GM19099 (cell line): ENCODE results near the gene DYNLL1.

Experiments
- POLR2A ChIP-seq: IDR thresholded peaks from 3 replicates; pipeline ENCODE4 v1.6.1; 2011; ENCODE audit warnings: low read depth; ENCODE audit not compliant: insufficient read length; ENCODE audit errors: extremely low read depth

DYNLL1 gene

GRCh38 chr12:120469450-120470149 lies 26.3 kb upstream of the DYNLL1 start, which contains the start of gene SRSF9:
SRSF9 (minus strand) TSS chr12:120469748; CDS start chr12:120469609, 139 bp downstream.
- TF ChIP-seq POLR2A = peak; percentile 93

DNA sequence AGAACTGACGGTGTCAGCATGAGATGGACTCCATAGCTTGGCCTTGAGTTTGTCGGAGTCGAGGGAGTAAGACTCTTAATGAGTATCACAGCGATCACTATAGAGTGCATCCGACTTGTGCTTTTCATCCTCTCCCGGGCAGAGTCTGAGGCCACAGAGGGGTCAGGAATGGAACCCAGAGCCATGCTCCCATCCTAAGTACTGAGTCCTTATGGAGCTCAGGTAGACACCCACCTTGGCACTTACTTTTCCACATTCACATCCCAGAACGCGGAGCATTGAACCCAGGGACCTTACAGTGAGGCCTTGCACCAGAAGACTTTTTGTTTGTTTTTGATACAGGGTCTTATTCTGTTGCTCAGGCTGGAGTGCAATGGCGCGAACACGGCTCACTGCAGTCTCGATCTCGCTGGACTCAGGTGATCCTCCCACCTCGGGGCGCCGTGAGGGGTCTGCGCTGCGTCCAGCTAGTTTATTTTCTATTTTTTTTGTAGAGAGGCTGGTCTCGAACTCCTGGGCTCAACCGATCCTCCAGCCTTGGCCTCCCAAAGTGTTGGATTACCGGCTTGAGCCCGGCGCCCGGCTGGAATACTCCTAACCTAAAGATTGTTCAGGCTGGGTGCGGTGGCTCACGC lies 25.6 kb upstream of the DYNLL1 start:
- no peak for TF ChIP-seq POLR2A

- no peak for TF ChIP-seq POLR2A
Measured at GRCh38 chr12:120472521-120472920, 23.4 kb upstream of the DYNLL1 start.

GRCh38 chr12:120473807-120474615 lies 21.9 kb upstream of the DYNLL1 start:
- TF ChIP-seq POLR2A = no peak

- TF ChIP-seq POLR2A = no peak
Measured at GRCh38 chr12:120474616-120474960, 21.3 kb upstream of the DYNLL1 start.

- no peak for TF ChIP-seq POLR2A
Measured at GRCh38 chr12:120475643-120476042, 20.3 kb upstream of the DYNLL1 start.

- no peak for TF ChIP-seq POLR2A
Measured at GRCh38 chr12:120479458-120479857, 16.5 kb upstream of the DYNLL1 start.

DNA sequence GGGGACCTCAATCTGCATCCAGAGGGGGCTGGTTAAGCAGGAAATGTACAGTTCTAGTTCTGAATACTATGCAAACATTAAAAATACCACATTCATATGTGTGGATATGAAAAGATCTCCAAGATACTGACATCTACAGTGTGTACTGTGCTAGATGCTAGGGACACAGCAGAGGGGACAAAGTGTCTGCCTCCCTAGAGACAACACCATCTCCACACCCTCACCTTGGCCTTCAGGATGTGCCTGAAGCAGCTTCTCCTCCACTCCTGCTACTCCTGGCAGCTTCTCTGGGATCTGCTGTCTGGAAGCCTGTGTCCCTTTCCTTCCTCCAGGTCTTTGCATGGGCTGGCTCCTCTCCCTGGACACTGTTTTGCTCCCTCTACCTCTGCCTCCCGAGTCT lies 15.7 kb upstream of the DYNLL1 start:
- TF ChIP-seq POLR2A = no peak

GRCh38 chr12:120481022-120481767 lies 14.7 kb upstream of the DYNLL1 start:
- TF ChIP-seq POLR2A = no peak

- TF ChIP-seq POLR2A = no peak
Measured at GRCh38 chr12:120483621-120484020, 12.3 kb upstream of the DYNLL1 start.

DNA sequence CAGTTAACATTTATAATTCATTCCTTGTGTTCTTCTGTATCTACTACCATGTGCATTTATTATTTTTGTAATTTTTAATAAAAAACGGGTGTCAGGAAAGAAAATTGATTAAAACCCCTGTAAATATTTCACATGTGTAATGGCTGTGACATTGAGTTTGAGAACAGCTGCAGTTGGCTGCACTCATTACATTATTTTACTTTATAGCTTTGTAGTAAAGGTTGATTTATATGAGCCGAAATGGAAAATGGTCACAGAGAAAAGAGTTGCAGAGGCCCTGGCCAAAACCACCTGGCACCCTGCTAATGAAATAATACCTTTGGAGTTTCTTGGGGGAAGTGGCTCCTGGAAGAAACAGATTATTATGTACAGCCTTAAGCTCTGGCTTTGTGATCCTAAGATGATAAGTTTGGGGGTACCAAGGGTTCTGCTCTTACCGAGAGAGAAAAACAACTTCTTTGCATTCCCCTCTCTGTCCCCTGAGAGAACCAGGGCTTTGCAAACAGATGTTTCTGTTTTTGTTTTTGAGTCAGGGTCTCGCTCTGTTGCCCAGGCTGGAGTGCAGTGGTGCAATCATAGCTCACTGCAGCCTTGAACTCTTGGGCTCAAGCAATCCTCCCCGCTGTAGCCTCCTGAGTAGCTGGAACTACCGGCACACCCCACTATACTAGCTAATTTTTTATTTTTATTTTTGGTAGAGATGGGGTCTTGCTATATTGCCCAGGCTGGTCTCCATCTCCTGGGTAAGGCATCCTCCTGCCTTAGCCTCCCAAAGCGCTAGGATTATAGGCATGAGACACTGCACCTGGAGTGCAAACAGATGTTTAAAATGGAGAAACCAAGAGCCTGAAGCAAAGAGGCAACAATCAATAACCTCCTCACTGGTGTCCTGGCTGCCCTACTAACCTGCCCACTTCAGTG lies 9.7 kb upstream of the DYNLL1 start:
- no peak for TF ChIP-seq POLR2A

- TF ChIP-seq POLR2A = no peak
Measured at GRCh38 chr12:120488057-120488640, 7.8 kb upstream of the DYNLL1 start.

DNA sequence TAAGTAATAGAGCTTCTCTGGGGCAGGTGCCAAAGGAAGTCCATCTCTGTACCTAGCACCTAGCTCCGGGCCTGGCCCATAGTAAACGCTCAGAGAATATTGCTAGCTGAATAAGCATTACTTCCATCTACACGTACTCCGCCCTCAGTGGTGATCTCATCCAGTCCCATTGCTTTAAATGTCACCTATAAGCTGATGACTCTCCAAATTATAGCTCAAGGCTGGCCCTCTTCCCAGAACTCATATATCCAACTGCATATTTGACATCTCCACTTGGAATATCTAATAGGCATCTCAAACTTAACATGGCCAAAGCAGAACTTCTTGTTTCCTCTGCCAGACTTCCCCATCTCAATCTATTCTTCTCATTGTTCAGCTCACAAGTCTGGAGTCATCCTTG lies 6.9 kb upstream of the DYNLL1 start:
- no peak for TF ChIP-seq POLR2A

GRCh38 chr12:120490325-120490724 lies 5.6 kb upstream of the DYNLL1 start:
- TF ChIP-seq POLR2A = no peak
